DND-41 (cell line): ENCODE data around the gene C1orf174.

Experiments used
- ATAC-seq: fragments of 200-7000 bp; cut with Tn5 transposase; 3 replicates; pipeline ENCODE4 v1.9.1; 2021; ENCODE audit warnings: low read depth; ENCODE audit not compliant: insufficient read depth
- DNase-seq: peaks from one replicate; pipeline ENCODE4 v3.0.0-alpha.2; 2020
- H2AFZ ChIP-seq: 2 replicates; pipeline ENCODE4 v1.6.0; 2012; ENCODE audit warnings: low read depth, low read length
- H3K27ac ChIP-seq: 2 replicates; pipeline ENCODE4 v1.5.1; 2012; ENCODE audit warnings: low read length, inconsistent platforms
- H3K27me3 ChIP-seq: fragments of 200-600 bp; sonication (generic); 2 replicates; pipeline ENCODE4 v1.6.0; 2012; ENCODE audit warnings: low read length, mild to moderate bottlenecking, inconsistent platforms; ENCODE audit not compliant: insufficient read depth, poor library complexity
- H3K36me3 ChIP-seq: 2 replicates; pipeline ENCODE4 v1.5.1; 2012; ENCODE audit warnings: low read length, inconsistent platforms; ENCODE audit not compliant: insufficient read depth
- H3K4me1 ChIP-seq: 2 replicates; pipeline ENCODE4 v1.5.1; 2012; ENCODE audit warnings: mild to moderate bottlenecking, low read length; ENCODE audit not compliant: insufficient read depth
- H3K4me2 ChIP-seq: 2 replicates; pipeline ENCODE4 v1.6.0; 2012; ENCODE audit warnings: mild to moderate bottlenecking, moderate library complexity, low read length, inconsistent platforms; ENCODE audit not compliant: insufficient read depth
- H3K4me3 ChIP-seq, 2 experiments: fragments of 200-600 bp in 1 of 2; shearing (Covaris generic) in 1 of 2; 2 replicates each; pipeline ENCODE4 v1.5.1; 2012 to 2016; ENCODE audit warnings: inconsistent platforms in 2 of 2, low read length in 2 of 2, mild to moderate bottlenecking in 2 of 2, low read depth in 1 of 2, moderate library complexity in 1 of 2
- H3K79me2 ChIP-seq: 2 replicates; pipeline ENCODE4 v1.6.0; 2012; ENCODE audit warnings: low read length, inconsistent platforms; ENCODE audit not compliant: insufficient read depth
- H3K9ac ChIP-seq: 2 replicates; pipeline ENCODE4 v1.6.0; 2012; ENCODE audit warnings: low read depth, mild to moderate bottlenecking, inconsistent platforms, low read length, moderate library complexity
- H3K9me3 ChIP-seq: 2 replicates; pipeline ENCODE4 v1.5.1; 2012; ENCODE audit warnings: low read length, moderate library complexity, mild to moderate bottlenecking, inconsistent platforms; ENCODE audit not compliant: insufficient read depth, severe bottlenecking
- H4K20me1 ChIP-seq: 2 replicates; pipeline ENCODE4 v1.6.0; 2012; ENCODE audit warnings: low read length; ENCODE audit not compliant: insufficient read depth
- EZH2 ChIP-seq: IDR thresholded peaks from 3 replicates; pipeline ENCODE4 v1.6.1; 2012; ENCODE audit warnings: borderline replicate concordance, low read depth, mild to moderate bottlenecking, moderate library complexity, low read length, inconsistent platforms; ENCODE audit not compliant: severe bottlenecking
- TF ChIP-seq, protein P1 (sequence below): IDR thresholded peaks from 2 replicates; pipeline ENCODE4 v1.5.1; 2012; ENCODE audit warnings: borderline replicate concordance, low read length, moderate library complexity, mild to moderate bottlenecking; ENCODE audit not compliant: poor library complexity, severe bottlenecking; ENCODE audit errors: extremely low read depth

C1orf174 gene

DNA sequence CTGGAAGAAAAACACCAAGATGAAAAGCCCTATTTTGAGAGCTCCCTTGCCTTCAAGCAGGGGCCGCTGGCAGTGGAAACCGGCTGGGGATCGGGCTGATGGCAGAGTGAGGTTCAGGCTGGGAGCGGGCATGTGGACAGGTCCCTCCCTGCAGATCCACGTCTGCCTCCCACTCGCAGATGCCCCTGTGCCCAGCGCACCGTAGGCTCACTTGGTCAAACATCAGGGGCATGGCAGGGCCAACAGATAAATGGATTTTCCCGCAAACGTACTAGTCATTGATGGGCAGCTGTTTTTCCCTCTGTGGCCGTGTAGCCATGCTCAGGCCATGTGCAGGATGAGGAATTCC is 6.6 kb upstream of the C1orf174 start:
- H3K4me2 ChIP-seq = no peak overlapping the region
- no peaks in the 10 kb centered on the region for H3K36me3 ChIP-seq
- H3K9ac ChIP-seq = no peak overlapping the region
- peaks cover 34% of the 10 kb centered on the region for H3K4me1 ChIP-seq
- H3K4me3 ChIP-seq = no peak overlapping the region
- no peaks in the 10 kb centered on the region for H3K9me3 ChIP-seq
- H3K79me2 ChIP-seq = no peaks in the 10 kb centered on the region
- DNase-seq = no peak
- TF ChIP-seq, protein P1, sequence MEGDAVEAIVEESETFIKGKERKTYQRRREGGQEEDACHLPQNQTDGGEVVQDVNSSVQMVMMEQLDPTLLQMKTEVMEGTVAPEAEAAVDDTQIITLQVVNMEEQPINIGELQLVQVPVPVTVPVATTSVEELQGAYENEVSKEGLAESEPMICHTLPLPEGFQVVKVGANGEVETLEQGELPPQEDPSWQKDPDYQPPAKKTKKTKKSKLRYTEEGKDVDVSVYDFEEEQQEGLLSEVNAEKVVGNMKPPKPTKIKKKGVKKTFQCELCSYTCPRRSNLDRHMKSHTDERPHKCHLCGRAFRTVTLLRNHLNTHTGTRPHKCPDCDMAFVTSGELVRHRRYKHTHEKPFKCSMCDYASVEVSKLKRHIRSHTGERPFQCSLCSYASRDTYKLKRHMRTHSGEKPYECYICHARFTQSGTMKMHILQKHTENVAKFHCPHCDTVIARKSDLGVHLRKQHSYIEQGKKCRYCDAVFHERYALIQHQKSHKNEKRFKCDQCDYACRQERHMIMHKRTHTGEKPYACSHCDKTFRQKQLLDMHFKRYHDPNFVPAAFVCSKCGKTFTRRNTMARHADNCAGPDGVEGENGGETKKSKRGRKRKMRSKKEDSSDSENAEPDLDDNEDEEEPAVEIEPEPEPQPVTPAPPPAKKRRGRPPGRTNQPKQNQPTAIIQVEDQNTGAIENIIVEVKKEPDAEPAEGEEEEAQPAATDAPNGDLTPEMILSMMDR = no peak
- no peak for TF ChIP-seq EZH2
- 0 out of 2 replicates have a peak, but pooled peaks cover 13% of the 10 kb centered on the region for H4K20me1 ChIP-seq
- H3K27ac ChIP-seq = no peak overlapping the region
- no peak for ATAC-seq
- H2AFZ ChIP-seq = no peak overlapping the region
- H3K27me3 ChIP-seq = peaks cover 6% of the 10 kb centered on the region

DNA sequence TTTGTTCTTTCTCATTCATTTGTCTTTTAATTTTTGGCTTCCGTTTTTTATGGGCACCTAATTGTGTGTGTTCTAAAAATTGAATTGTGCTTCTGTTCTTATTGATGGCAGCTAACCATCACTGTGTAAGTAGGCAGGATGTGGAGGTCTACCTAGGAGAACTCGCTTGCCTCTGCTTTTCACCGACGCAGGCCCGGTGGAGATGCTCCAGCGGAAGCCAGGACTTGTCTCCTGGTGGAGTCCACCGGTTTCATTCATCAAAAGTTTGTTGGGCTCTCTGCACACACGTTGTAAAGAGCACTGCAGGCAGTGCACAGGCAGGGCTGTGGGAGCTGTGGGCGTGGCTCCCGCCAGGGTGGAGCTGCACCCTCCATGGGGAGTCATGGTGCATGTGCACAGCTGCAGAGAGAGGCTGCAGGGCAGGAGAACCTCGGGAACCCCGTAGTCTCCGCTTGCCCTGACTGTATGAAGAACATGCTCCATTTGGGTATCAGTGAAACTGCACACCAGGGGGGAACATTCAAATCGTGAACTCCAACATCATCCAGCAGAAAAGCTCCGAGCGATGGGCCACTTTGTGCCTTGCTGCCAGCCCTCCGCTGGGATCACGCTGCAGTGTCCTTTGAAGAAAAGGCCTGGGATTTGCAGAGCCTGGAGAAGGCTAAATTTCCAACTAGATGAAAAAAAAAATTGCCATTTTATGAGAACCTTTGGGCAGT is 6.0 kb upstream of the C1orf174 start:
- H3K27ac ChIP-seq = no peak overlapping the region
- H3K4me1 ChIP-seq = peaks cover 39% of the 10 kb centered on the region
- no peaks in the 10 kb centered on the region for H3K36me3 ChIP-seq
- 0 out of 2 replicates have a peak, but pooled peaks cover 8% of the 10 kb centered on the region for H4K20me1 ChIP-seq
- H3K9ac ChIP-seq = no peak overlapping the region
- H3K4me3 ChIP-seq = no peak overlapping the region
- H3K4me2 ChIP-seq = no peak overlapping the region
- H3K79me2 ChIP-seq = no peaks in the 10 kb centered on the region
- DNase-seq (peak; percentile 26), ATAC-seq (0 out of 3 replicates have a peak, but pooled peaks have one; percentile 22)
- H2AFZ ChIP-seq = no peak overlapping the region
- peaks cover 6% of the 10 kb centered on the region for H3K27me3 ChIP-seq
- no peaks in the 10 kb centered on the region for H3K9me3 ChIP-seq
- TF ChIP-seq, protein P1 = no peak
- TF ChIP-seq EZH2 = no peak

DNA sequence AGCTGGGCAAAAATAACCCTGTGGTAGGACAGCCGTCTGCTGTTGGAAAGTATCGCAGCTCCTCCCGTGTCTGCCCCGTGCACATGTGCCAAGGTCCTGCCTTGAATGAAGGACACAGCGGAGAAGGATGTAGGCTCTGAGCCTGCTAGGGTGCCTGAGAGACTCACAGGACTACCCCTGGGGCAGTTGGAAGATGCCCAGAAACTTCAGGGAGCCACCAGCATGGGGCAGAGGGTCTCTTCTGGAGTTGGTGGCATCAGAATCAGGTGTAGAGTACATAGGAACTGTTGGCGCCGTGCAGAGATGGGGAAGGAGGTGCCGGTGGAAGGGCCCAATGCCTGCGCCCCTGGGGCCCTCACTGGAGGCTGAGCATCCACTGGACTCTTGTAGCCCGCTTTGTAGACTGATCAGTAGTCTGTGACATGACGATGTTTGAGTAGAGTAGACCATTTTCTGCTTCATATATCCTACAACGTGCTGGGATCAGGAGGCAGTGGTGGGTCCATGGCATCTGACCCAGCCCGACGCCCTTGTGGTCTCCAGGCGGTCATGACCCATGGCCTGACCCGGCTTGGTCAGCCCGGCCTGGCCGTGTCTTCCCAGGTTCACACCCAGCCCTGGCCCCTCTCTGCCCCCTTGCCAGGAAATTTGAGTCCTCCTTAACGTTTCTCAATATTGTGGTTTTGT is 5.3 kb upstream of the C1orf174 start:
- no peaks in the 10 kb centered on the region for H3K9me3 ChIP-seq
- H3K79me2 ChIP-seq = no peaks in the 10 kb centered on the region
- no peak for DNase-seq
- H3K9ac ChIP-seq = no peak overlapping the region
- no peak for ATAC-seq
- no peak overlapping the region for H3K4me2 ChIP-seq
- H2AFZ ChIP-seq = no peak overlapping the region
- 0 out of 2 replicates have a peak, but pooled peaks cover 6% of the 10 kb centered on the region for H4K20me1 ChIP-seq
- no peaks in the 10 kb centered on the region for H3K36me3 ChIP-seq
- peaks cover under 1% of the 10 kb centered on the region for H3K27me3 ChIP-seq
- peaks cover 43% of the 10 kb centered on the region for H3K4me1 ChIP-seq
- H3K27ac ChIP-seq = no peak overlapping the region
- TF ChIP-seq EZH2 = no peak
- TF ChIP-seq, protein P1 = no peak
- no peak overlapping the region for H3K4me3 ChIP-seq
